ENCODE results near the gene EXOSC7.
A peak's percentile ranks its signal among the peaks of the same experiment; 100 is the strongest.
"Not testable (repeated sequence)": the region's sequence is repeated elsewhere in the genome, so short reads cannot be mapped to it uniquely, and the experiment has no call there.

Gene EXOSC7

DNA sequence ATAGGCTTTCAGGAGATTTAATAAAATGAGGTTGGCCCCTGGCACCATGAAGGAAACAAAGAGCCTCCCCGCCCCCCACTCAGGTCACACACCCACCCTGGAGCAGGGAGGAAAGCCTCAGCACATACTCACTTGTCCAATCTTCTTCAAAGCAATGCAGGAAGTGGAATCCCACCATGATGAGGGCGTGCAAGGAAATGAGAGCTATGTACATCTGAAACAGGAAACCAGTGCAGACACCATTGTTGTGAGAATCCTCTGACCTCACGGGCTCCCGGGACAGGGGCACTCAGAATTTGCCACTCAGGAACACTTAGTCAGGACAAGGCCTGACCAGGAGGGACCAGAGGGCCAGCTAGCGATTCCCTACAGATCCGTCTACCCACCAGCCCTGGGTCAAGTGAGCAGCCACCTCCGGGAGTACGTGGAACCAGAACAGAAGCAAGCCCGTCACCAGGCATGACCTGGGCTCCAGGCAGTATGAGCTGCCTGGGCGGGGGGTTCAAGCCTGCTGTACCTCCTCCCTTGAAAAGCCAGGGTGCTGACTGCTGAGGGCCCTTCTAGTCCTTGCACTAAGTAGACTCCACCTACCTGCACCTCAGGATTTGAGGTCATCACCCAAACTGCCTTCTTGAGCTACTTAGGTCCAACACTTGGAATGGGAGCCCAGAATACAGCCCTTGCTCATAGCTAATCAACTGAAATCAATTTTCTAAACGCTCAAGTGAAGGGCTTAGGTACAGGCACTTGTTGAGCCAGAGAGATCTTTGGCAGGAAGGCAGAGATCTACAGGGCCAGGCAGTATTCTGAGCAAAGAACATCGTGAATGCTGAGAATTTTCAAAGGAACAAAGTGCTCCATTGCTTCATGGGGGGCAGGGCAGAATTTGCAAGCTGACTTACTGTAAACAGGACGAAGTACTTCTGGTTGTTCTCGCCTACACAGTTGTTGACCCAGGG lies 42.8 kb upstream of the EXOSC7 start:
- TF ChIP-seq, protein P1, sequence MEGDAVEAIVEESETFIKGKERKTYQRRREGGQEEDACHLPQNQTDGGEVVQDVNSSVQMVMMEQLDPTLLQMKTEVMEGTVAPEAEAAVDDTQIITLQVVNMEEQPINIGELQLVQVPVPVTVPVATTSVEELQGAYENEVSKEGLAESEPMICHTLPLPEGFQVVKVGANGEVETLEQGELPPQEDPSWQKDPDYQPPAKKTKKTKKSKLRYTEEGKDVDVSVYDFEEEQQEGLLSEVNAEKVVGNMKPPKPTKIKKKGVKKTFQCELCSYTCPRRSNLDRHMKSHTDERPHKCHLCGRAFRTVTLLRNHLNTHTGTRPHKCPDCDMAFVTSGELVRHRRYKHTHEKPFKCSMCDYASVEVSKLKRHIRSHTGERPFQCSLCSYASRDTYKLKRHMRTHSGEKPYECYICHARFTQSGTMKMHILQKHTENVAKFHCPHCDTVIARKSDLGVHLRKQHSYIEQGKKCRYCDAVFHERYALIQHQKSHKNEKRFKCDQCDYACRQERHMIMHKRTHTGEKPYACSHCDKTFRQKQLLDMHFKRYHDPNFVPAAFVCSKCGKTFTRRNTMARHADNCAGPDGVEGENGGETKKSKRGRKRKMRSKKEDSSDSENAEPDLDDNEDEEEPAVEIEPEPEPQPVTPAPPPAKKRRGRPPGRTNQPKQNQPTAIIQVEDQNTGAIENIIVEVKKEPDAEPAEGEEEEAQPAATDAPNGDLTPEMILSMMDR (conservative IDR thresholded peaks at IDR 0.05; ENCODE audit: low read length) = no peak
- DNase-seq (ENCODE audit: low read depth) = no peak
- H3K4me3 ChIP-seq (ENCODE audit: low read length) = no peak overlapping the region

DNA sequence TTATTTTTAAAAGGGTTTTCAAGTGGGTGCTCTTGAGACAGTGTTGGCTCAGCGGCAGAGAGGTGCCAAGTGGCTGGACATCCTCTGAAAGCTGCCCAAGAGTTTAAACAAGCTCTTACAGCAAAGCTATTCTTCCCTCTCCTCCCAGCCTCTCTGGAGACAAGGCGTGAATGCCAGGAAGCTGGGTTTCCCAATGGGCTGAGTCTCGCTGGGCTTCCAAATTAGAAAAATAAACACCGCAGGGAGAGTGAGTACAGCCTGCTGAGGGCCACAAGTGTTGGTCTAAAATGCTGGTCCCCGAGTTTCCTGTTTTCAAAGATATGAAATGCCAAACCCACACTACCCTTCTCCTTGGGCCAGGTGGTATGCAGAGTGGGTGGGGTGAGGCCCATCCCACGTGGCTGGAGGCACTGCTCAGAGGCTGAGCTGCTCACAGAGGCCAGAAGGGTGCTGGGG lies 36.4 kb upstream of the EXOSC7 start:
- TF ChIP-seq, protein P1 (conservative IDR thresholded peaks at IDR 0.05; ENCODE audit: low read length) = no peak
- DNase-seq (ENCODE audit: low read depth) = no peak
- H3K4me3 ChIP-seq (ENCODE audit: low read length) = no peak overlapping the region

DNA sequence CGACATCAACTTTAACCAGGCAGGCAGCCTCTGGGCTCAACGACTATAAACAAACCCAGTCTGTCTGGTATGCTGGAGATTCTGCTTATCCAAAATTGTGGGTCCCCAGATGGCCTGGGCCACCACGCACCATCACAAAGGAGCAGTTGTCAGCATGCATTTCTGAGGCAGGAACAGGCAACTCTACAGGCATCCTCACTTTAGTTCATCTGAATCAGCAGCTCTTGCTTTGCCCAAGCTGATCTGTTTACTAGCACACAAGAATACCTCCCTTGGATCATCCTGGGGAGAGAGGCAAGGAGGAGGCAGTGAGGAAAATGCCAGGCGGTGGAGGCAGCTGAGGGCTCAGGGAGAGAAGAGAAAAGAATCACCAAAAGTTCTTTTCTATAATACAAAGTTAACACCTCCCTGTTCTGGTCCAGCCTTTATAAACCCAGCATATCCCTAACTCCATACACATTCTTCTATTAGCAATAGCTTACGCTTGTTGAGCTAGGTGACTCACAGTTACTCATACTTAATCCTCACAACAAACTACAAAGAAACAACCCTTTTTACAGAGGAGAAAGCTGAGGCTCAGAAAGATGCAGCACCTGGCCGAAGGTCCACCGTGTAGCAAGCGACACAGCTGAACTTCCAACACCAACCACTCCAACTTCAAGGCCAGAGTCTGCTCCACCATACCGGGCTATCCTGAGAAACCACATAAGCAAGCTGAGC lies 33.7 kb upstream of the EXOSC7 start:
- TF ChIP-seq, protein P1 (conservative IDR thresholded peaks at IDR 0.05; ENCODE audit: low read length) = no peak
- H3K4me3 ChIP-seq (ENCODE audit: low read length) = no peak overlapping the region
- DNase-seq (ENCODE audit: low read depth) = peak; percentile 37

DNA sequence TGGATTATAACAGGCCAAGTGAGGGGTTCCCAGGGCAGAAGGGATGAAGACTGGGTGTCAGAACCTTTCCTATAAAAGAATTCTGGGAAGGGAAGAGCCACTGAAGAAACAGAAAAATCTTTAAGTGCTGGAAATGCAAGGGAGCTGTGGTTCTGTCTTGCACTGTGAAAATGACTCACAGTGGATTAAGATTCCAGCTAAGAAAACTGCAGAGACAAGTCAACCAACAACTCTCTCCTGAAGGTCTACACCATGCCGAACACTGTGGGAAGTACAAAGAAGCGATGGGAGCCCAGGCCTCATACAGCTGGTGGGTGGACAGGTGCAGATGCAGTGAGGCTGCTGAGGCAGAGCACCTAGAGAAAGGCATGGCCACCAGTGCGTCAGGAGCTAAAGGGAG lies 27.8 kb upstream of the EXOSC7 start:
- TF ChIP-seq, protein P1 (conservative IDR thresholded peaks at IDR 0.05; ENCODE audit: low read length) = no peak
- H3K4me3 ChIP-seq (ENCODE audit: low read length) = no peak overlapping the region
- DNase-seq (ENCODE audit: low read depth) = no peak

DNA sequence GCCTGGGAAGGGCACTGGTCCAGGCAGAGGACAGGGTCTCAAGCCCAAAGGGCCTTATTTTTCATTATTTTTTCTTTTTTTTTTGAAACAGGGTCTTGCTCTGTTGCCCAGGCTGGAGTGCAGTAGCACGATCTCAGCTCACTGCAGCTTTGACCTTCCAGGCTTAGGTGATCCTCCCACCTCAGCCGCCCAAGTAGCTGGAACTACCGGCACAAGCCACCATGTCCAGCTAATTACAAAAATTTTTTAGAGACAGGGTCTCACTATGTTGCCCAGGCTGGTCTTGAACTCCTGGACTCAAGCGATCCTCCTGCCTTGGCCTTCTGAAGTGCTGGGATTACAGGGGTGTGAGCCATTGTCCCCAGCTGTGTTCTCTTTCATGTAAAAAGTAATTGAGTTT lies 26.3 kb upstream of the EXOSC7 start:
- H3K4me3 ChIP-seq (ENCODE audit: low read length); DNase-seq (ENCODE audit: low read depth): not testable (repeated sequence)

DNA sequence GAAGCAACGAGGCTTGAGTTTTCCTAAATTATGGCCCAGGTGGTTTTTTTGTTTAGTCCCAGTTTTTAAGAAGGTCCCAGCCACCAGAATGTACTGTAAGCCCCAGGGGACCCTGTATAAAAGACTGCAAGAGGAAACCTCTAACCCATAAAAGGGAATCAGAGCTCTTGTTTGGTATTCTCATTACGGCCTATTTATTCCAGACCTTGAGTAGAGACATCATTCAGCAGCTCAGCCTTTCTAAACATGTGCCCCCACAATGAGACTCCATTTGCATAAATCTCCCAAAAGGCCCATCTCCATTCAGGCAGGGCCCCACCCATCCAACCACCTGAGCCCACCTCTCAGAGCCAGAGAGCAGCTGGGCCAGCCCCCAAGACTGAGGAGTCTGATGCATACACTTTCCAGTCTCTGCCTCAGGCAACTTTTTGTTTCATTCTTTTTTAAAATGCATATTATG lies 25.7 kb upstream of the EXOSC7 start:
- no peak overlapping the region for H3K4me3 ChIP-seq (ENCODE audit: low read length)
- TF ChIP-seq, protein P1 (conservative IDR thresholded peaks at IDR 0.05; ENCODE audit: low read length) = no peak
- no peak for DNase-seq (ENCODE audit: low read depth)

DNA sequence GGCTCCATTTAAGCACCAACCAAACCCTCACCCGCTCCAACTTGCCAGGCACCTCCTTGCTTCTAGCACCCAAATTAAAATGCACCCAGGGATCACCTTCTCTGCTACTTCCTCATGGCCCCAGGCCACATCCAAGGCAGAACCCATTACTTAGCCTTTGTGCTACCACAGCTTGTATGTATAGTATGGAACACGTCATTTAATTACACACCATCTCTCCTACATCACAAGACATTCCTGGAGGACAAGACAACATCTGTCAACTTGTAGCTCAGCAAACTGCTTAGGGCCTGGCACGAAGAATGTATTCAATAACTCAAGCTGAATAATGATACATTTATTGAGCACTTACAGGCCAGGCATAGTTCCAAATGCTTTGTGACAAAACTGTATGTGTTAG lies 23.4 kb upstream of the EXOSC7 start:
- TF ChIP-seq, protein P1 (conservative IDR thresholded peaks at IDR 0.05; ENCODE audit: low read length) = no peak
- H3K4me3 ChIP-seq (ENCODE audit: low read length) = no peak overlapping the region
- DNase-seq (ENCODE audit: low read depth) = no peak

Data from AG10803 (cell line).